Common myeloid progenitor, CD34-positive (primary cell): ENCODE data around the gene GPX7.
A peak's percentile ranks its signal among the peaks of the same experiment; 100 is the strongest.

Experiments used
- CTCF ChIA-PET: fragments of 350-600 bp; sonication (Branson Sonifier 250); formaldehyde crosslinking; loops from one replicate; lab custom pipeline; 2021; ENCODE audit warnings: antibody characterized with exemption; lab: Charles Lee
- POLR2A ChIA-PET: fragments of 350-600 bp; sonication (Branson Sonifier 250); formaldehyde crosslinking; loops from one replicate; lab custom pipeline; 2021; ENCODE audit warnings: antibody characterized with exemption; lab: Charles Lee
- DNase-seq, 3 donors: peaks; one replicate each; pipeline versions ENCODE4 v3.0.0 to v3.0.0-alpha.2; 2013
- H3K27ac ChIP-seq, 2 experiments: 1 replicate in 1 of 2; 2 replicates in 1 of 2; pipeline ENCODE4 v1.7.0; 2013; ENCODE audit warnings: inconsistent platforms in 2 of 2, low read length in 2 of 2, mild to moderate bottlenecking in 2 of 2, low read depth in 1 of 2, moderate library complexity in 1 of 2; ENCODE audit not compliant: severe bottlenecking in 2 of 2, insufficient read depth in 1 of 2, poor library complexity in 1 of 2
- H3K27me3 ChIP-seq, 5 experiments: replicated peaks in 2 of 5; 1 replicate in 3 of 5; 2 replicates in 2 of 5; pipeline versions ENCODE4 v1.6.1 to v1.7.0; 2013; ENCODE audit warnings: low read length in 4 of 5, mild to moderate bottlenecking in 2 of 5, moderate library complexity in 2 of 5, inconsistent platforms in 1 of 5; ENCODE audit not compliant: insufficient read depth in 5 of 5, control insufficient read depth in 4 of 5
- H3K36me3 ChIP-seq, 4 experiments: 1 replicate in 2 of 4; 2 replicates in 2 of 4; pipeline versions ENCODE4 v1.6.1 to v1.7.0; 2013; ENCODE audit warnings: low read length in 3 of 4, control low read depth in 1 of 4, mild to moderate bottlenecking in 1 of 4; ENCODE audit not compliant: control insufficient read depth in 4 of 4, insufficient read depth in 4 of 4
- H3K4me1 ChIP-seq, 4 experiments: 1 replicate in 3 of 4; 2 replicates in 1 of 4; pipeline versions ENCODE4 v1.6.1 to v1.7.1; 2013; ENCODE audit warnings: low read length in 3 of 4, mild to moderate bottlenecking in 3 of 4, control low read depth in 1 of 4, inconsistent platforms in 1 of 4, moderate library complexity in 1 of 4; ENCODE audit not compliant: control insufficient read depth in 4 of 4, insufficient read depth in 4 of 4; ENCODE audit errors: control extremely low read depth in 1 of 4
- H3K4me3 ChIP-seq, 7 experiments: 1 replicate in 4 of 7; 2 replicates in 3 of 7; pipeline versions ENCODE4 v1.5.1 to v1.7.0; 2013; ENCODE audit warnings: mild to moderate bottlenecking in 7 of 7, low read length in 6 of 7, moderate library complexity in 6 of 7, inconsistent platforms in 2 of 7, low read depth in 2 of 7, control low read depth in 1 of 7; ENCODE audit not compliant: insufficient read depth in 4 of 7, control insufficient read depth in 1 of 7; ENCODE audit errors: extremely low read depth in 1 of 7
- H3K9me3 ChIP-seq, 5 experiments: 1 replicate in 4 of 5; 2 replicates in 1 of 5; pipeline versions ENCODE4 v1.6.1 to v1.7.1; 2013; ENCODE audit warnings: low read length in 4 of 5, mild to moderate bottlenecking in 2 of 5, inconsistent platforms in 1 of 5, low read depth in 1 of 5, moderate library complexity in 1 of 5; ENCODE audit not compliant: control insufficient read depth in 4 of 5, insufficient read depth in 2 of 5; ENCODE audit errors: control extremely low read depth in 1 of 5
- WGBS: methylation state at CpG from one replicate; pipeline ENCODE4 v1.1.5; 2013; ENCODE audit not compliant: insufficient coverage; 5-methylcytosine and 5-hydroxymethylcytosine counted together

GPX7 gene

GRCh38 chr1:52595061-52595460, 7.1 kb upstream of the GPX7 start:
- ChIA-PET POLR2A (no interaction called here), CTCF (no interaction called here)

GRCh38 chr1:52597912-52598311, 4.3 kb upstream of the GPX7 start:
- no peaks in the 10 kb centered on the region for H3K9me3 ChIP-seq
- POLR2A ChIA-PET, result interaction anchor here (0.6 kb wide), 1 partner anchor 15 kb away, joined by 3 read pairs; no protein-coding TSS in a partner anchor
- H3K4me1 ChIP-seq, result peaks cover 0 to 14% (median 11%) of the 10 kb centered on the region in 4 experiments
- H3K27me3 ChIP-seq, result peaks cover 0 to 2% (median 0%) of the 10 kb centered on the region in 5 experiments
- CTCF ChIA-PET, result interaction anchor here (1.3 kb wide), 1 partner anchor 97 kb away, joined by 3 read pairs; no protein-coding TSS in a partner anchor
- 60% methylated on average over 2 of the region's 2 CpGs for WGBS
- no peak for DNase-seq
- H3K36me3 ChIP-seq, result no peaks in the 10 kb centered on the region
- H3K4me3 ChIP-seq, result no peak overlapping the region
- no peak overlapping the region for H3K27ac ChIP-seq

More at GRCh38 chr1:52595061-52595460, 7.1 kb upstream of the GPX7 start:
- Histone ChIP-seq H3K27ac (no peak overlapping the region), H3K27me3 (no peaks in the 10 kb centered on the region), H3K4me3 (no peak overlapping the region), H3K36me3 (no peaks in the 10 kb centered on the region), H3K9me3 (no peaks in the 10 kb centered on the region), H3K4me1 (peaks cover 0 to 3% (median 0%) of the 10 kb centered on the region in 4 experiments)
- WGBS, result 4% methylated on average over 3 of the region's 3 CpGs
- DNase-seq, result peak in 1 of 3 donors; percentile 31

DNA sequence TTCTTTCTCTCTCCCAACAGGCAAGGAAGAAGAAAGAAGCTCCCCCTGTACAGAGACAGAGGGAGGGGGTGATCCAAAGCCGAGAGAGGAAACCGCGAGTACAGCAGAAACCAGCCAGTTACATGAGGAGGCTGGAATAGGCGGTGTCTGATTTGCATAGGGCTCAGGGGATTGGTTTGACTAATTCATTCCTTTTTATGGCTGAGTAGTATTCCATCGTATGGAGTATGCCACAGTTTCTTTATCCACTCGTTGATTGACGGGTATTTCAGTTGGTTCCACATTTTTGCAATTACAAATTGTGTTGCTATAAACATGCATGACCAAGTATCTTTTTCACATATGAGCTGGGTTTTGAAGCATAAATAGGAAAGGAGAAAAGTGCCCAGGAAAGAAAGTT, 3.4 kb upstream of the GPX7 start:
- peaks cover 0 to 2% (median 0%) of the 10 kb centered on the region in 5 experiments for H3K27me3 ChIP-seq
- H3K4me3 ChIP-seq, result no peak overlapping the region
- no peaks in the 10 kb centered on the region for H3K9me3 ChIP-seq
- H3K4me1 ChIP-seq, result peaks cover 2 to 21% (median 16%) of the 10 kb centered on the region in 4 experiments
- H3K27ac ChIP-seq, result no peak overlapping the region
- no peaks in the 10 kb centered on the region for H3K36me3 ChIP-seq
- CTCF ChIA-PET, result interaction anchor here (0.8 to 1.3 kb wide), 2 partner anchors 18 to 98 kb away, joined by 3 read pairs; no protein-coding TSS in a partner anchor
- WGBS, result 100% methylated on average over 5 of the region's 7 CpGs
- POLR2A ChIA-PET, result interaction anchor here (0.7 kb wide), 1 partner anchor 47 kb away, joined by 3 read pairs; no protein-coding TSS in a partner anchor
- DNase-seq, result no peak

GRCh38 chr1:52599236-52599635, 2.9 kb upstream of the GPX7 start:
- ChIA-PET CTCF (no interaction called here), POLR2A (no interaction called here)
- H3K4me3 ChIP-seq, result no peak overlapping the region
- DNase-seq, result no peak
- H3K9me3 ChIP-seq, result no peaks in the 10 kb centered on the region
- no peaks in the 10 kb centered on the region for H3K36me3 ChIP-seq
- H3K27me3 ChIP-seq, result peaks cover 0 to 2% (median 0%) of the 10 kb centered on the region in 5 experiments
- peaks cover 2 to 24% (median 18%) of the 10 kb centered on the region in 4 experiments for H3K4me1 ChIP-seq
- WGBS, result 98% methylated on average over 7 of the region's 7 CpGs
- no peak overlapping the region for H3K27ac ChIP-seq

- no peaks in the 10 kb centered on the region for H3K9me3 ChIP-seq
- H3K4me1 ChIP-seq, result peaks cover 2 to 21% (median 18%) of the 10 kb centered on the region in 4 experiments
- ChIA-PET POLR2A (no interaction called here), CTCF (no interaction called here)
- DNase-seq, result no peak
- WGBS, result 97% methylated on average over 6 of the region's 8 CpGs
- H3K27ac ChIP-seq, result no peak overlapping the region
- H3K27me3 ChIP-seq, result peaks cover 0 to 2% (median 0%) of the 10 kb centered on the region in 5 experiments
- H3K36me3 ChIP-seq, result no peaks in the 10 kb centered on the region
- no peak overlapping the region for H3K4me3 ChIP-seq
Measured at GRCh38 chr1:52600533-52601179, 1.5 kb upstream of the GPX7 start.

GRCh38 chr1:52601519-52601918, 652 bp upstream of the GPX7 start:
- ChIA-PET CTCF (interaction anchor here (0.9 kb wide), 2 partner anchors 49 to 85 kb away, joined by 3 to 4 read pairs; partner anchors contain the start of gene TUT4), POLR2A (interaction anchor here (0.5 kb wide), 1 partner anchor 749 kb away, joined by 3 read pairs; no protein-coding TSS in a partner anchor)
- 95% methylated on average over 3 of the region's 3 CpGs for WGBS
- peaks cover 0 to 6% (median 3%) of the 10 kb centered on the region in 4 experiments for H3K36me3 ChIP-seq
- no peak overlapping the region for H3K27ac ChIP-seq
- no peaks in the 10 kb centered on the region for H3K9me3 ChIP-seq
- H3K4me3 ChIP-seq, result peak overlapping the region in 4 of 7 experiments; percentile 65 to 76 (median 70)
- DNase-seq, result no peak
- H3K4me1 ChIP-seq, result peaks cover 2 to 21% (median 18%) of the 10 kb centered on the region in 4 experiments
- peaks cover 0 to 2% (median 0%) of the 10 kb centered on the region in 5 experiments for H3K27me3 ChIP-seq
